ENCODE data around the gene WDR38.

Gene WDR38

DNA sequence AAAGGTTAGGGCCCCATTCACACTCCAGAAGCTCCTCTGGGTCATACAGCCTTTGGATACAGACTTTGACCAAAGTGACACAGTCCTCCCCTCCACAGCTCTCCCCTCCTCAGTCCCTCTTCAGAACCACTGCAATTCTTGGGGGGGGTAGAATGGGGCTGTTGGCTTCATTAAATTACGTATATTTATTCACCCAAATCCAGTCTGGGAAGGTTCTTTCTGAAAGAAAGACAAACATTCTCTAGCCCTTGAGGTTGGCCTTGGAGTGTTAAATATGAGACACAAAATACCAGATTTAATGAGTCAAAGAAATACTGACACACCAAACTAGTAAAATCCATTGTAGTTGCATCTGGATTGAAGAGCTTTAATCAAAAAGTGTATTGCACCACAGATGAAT is 24.8 kb downstream of the WDR38 start:
- no peak overlapping the region for H3K4me3 ChIP-seq (ENCODE audit: low read depth, low read length)
- TF ChIP-seq, protein P1, sequence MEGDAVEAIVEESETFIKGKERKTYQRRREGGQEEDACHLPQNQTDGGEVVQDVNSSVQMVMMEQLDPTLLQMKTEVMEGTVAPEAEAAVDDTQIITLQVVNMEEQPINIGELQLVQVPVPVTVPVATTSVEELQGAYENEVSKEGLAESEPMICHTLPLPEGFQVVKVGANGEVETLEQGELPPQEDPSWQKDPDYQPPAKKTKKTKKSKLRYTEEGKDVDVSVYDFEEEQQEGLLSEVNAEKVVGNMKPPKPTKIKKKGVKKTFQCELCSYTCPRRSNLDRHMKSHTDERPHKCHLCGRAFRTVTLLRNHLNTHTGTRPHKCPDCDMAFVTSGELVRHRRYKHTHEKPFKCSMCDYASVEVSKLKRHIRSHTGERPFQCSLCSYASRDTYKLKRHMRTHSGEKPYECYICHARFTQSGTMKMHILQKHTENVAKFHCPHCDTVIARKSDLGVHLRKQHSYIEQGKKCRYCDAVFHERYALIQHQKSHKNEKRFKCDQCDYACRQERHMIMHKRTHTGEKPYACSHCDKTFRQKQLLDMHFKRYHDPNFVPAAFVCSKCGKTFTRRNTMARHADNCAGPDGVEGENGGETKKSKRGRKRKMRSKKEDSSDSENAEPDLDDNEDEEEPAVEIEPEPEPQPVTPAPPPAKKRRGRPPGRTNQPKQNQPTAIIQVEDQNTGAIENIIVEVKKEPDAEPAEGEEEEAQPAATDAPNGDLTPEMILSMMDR (IDR thresholded peaks at IDR 0.05; ENCODE audit: borderline replicate concordance, insufficient read depth, low read depth, low read length) = no peak

DNA sequence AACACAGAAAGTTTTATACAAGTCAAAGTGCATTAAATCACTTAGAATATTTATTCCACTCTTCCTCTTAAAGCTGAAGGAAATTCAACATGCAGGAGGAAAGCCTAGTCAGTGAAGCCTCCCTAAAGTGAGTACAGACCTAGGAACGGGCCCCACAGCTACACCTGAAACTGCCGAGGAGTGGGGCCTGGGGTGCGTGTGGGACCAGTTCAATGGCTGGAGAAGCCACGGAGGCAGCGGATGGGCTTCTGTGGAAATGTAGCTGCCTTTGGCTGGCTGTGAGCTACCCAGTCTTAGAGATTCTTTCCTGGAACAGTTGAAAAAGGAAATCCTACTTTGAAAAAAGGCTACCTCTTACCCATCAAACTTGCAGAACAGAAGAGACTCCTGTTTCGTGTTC is 25.3 kb downstream of the WDR38 start:
- H3K4me3 ChIP-seq (ENCODE audit: low read depth, low read length) = no peak overlapping the region
- TF ChIP-seq, protein P1 (IDR thresholded peaks at IDR 0.05; ENCODE audit: borderline replicate concordance, insufficient read depth, low read depth, low read length) = no peak

DNA sequence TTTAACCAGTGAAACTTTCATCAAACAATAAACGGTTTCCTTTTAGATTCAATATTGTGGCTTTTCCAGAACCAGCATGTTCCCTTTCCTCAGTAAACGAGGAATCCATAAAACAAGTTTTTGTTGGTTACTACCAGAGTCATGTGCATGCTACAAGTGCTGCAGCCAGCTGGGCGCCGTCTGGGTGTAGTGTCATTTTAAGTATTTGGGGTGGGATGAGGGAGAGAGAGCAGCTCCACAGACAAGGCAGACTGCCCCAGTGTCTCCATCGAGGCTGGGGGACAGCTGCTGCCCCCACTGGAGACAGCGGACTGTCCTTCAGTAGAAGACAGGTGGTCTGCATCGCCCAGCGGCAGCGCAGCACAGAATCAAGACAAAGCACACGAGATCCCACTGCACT is 26.0 kb downstream of the WDR38 start:
- no peak overlapping the region for H3K4me3 ChIP-seq (ENCODE audit: low read depth, low read length)
- TF ChIP-seq, protein P1 (IDR thresholded peaks at IDR 0.05; ENCODE audit: borderline replicate concordance, insufficient read depth, low read depth, low read length) = no peak

DNA sequence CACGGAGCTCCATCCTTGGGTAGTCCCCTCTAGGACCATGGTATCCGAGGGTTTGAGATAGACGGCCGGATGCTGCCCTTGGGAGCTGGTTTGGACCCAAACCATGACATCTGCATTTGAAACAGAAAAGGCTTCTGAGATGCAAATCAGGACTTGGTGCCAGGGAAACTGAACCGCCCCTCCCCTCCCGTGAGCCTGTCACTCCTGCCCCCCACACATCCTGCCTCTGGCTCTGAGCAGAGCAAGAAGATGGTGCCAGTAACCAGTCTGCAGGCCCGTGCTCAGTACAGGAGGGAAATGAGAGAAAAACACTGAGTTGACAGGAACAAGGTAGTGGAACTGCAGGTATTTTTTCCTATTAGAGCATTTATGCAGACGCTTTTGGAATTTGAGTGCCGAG is 27.2 kb downstream of the WDR38 start:
- TF ChIP-seq, protein P1 (IDR thresholded peaks at IDR 0.05; ENCODE audit: borderline replicate concordance, insufficient read depth, low read depth, low read length) = no peak
- H3K4me3 ChIP-seq (ENCODE audit: low read depth, low read length) = no peak overlapping the region

DNA sequence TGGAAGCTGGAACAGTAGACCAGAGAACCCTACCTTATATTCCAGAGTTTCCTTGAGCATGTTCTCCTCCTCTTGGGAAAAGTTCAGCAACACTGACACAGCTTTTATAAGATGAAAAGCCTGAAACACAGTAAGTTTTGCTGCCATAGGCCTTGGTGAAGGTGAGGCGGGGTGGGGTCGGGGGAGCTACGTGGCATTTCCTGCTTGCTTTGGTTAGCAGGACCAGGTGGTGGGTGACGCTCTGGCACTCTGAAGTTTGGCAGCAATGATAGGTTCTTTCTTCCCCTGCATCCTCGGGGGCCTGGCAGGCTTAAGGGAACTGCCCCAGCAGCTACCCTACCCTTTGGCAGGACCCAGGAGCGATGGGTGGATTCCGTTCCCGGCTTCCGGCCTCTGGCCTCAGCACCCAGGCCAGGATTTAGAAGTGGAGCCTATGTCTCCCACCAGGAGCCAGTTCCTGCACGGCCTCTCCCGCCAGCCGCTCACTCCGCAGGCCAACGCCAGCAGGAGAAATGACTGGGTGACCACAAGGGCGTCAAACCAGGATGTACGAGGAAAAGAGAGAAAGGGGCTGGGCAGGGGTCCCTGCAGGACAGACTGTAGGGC is 28.0 kb downstream of the WDR38 start:
- TF ChIP-seq, protein P1 (IDR thresholded peaks at IDR 0.05; ENCODE audit: borderline replicate concordance, insufficient read depth, low read depth, low read length) = no peak
- H3K4me3 ChIP-seq (ENCODE audit: low read depth, low read length) = no peak overlapping the region

DNA sequence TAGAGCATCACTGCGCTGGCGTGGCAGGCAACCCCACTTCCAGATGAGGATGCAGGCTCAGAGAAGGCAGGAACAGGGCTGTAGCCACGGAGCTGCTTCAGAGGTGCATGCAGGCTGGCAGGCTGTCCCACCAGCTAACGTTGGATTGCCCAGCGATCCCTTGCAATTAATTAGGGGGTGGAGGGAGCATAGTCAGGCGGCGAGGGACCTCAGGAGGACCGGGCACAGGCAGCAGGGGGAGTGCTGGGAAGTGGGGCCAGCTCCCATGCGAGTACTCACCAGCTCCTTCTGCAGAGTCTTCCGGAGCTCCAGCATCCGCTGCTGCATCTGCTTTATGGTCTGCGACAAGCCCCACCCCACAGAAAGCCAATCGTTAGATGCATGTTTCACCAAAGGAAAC is 29.0 kb downstream of the WDR38 start:
- TF ChIP-seq, protein P1 (IDR thresholded peaks at IDR 0.05; ENCODE audit: borderline replicate concordance, insufficient read depth, low read depth, low read length) = no peak
- H3K4me3 ChIP-seq (ENCODE audit: low read depth, low read length) = no peak overlapping the region

DNA sequence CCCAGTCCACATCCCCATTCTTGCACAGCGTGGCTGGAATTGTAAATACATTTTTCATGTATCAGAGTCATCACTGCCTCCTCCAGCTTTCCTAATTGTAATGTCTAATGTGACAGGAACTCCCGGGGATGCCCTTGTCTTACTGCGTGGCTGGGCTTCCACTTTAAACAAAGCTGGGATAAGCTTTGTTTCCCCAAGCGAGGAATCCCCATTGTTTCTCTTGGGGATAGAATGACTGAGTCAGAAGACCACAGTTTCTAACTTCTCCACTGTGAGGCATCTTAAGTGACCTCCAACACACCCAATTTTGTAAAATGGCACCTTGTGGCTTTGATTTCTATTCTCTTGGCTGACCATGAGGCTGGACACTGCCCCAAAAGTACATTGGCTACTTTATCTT is 31.1 kb downstream of the WDR38 start:
- TF ChIP-seq, protein P1 (IDR thresholded peaks at IDR 0.05; ENCODE audit: borderline replicate concordance, insufficient read depth, low read depth, low read length) = no peak
- H3K4me3 ChIP-seq (ENCODE audit: low read depth, low read length) = no peak overlapping the region

Measured in GM12875 (cell line).